Keratinocyte (primary cell): ENCODE measurements around the gene PPP1R14B.

Source experiments
- EZH2 ChIP-seq: IDR thresholded peaks from one replicate; pipeline ENCODE4 v1.6.1; 2012; ENCODE audit warnings: inconsistent platforms, mild to moderate bottlenecking, low read length, moderate library complexity
- TF ChIP-seq, protein P1 (sequence below), 3 experiments: IDR thresholded peaks in 1 of 3; conservative IDR thresholded peaks in 1 of 3; optimal IDR thresholded peaks in 1 of 3; 2 replicates in 2 of 3; 3 replicates in 1 of 3; pipeline versions ENCODE3 to v1.5.1; 2011; ENCODE audit warnings: low read length in 3 of 3, mild to moderate bottlenecking in 3 of 3, moderate library complexity in 2 of 3, control low read depth in 1 of 3, inconsistent platforms in 1 of 3; ENCODE audit not compliant: insufficient read depth in 2 of 3; ENCODE audit errors: extremely low read depth in 1 of 3

DNA sequence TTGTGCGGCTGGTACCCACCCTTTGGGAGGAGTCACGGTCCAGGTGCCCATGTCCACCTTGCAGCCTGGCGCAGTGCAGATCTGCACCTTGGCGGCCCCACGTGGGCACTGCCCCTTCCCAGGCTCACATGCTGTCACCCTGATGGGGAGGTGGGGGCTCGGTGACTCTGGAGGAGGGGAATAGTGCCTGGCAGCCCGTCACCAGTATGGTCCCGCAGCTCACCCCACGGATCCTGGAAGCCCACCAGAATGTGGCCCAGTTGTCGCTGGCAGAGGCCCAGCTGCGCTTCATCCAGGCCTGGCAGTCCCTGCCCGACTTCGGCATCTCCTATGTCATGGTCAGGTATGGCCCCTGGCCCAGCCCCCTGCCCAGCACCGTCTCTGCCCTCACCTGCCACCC lies 25.9 kb downstream of the PPP1R14B start:
- TF ChIP-seq, protein P1, sequence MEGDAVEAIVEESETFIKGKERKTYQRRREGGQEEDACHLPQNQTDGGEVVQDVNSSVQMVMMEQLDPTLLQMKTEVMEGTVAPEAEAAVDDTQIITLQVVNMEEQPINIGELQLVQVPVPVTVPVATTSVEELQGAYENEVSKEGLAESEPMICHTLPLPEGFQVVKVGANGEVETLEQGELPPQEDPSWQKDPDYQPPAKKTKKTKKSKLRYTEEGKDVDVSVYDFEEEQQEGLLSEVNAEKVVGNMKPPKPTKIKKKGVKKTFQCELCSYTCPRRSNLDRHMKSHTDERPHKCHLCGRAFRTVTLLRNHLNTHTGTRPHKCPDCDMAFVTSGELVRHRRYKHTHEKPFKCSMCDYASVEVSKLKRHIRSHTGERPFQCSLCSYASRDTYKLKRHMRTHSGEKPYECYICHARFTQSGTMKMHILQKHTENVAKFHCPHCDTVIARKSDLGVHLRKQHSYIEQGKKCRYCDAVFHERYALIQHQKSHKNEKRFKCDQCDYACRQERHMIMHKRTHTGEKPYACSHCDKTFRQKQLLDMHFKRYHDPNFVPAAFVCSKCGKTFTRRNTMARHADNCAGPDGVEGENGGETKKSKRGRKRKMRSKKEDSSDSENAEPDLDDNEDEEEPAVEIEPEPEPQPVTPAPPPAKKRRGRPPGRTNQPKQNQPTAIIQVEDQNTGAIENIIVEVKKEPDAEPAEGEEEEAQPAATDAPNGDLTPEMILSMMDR (optimal IDR thresholded peaks at IDR 0.05 in 1 of 3, IDR thresholded peaks at IDR 0.05 in 1 of 3, conservative IDR thresholded peaks at IDR 0.05 in 1 of 3; ENCODE audit: extremely low read depth in 1 of 3, insufficient read depth in 2 of 3, low read length in 3 of 3), result no peak
- no peak for TF ChIP-seq EZH2
